ENCODE data around the gene GALNT5. TPM values are rescaled to one million over a fixed set of nuclear protein-coding genes. Genes with fewer than 3 reads are reported as not detected.

Gene GALNT5
- total RNA-seq, 1 experiment from 2014 or later: not detected

DNA sequence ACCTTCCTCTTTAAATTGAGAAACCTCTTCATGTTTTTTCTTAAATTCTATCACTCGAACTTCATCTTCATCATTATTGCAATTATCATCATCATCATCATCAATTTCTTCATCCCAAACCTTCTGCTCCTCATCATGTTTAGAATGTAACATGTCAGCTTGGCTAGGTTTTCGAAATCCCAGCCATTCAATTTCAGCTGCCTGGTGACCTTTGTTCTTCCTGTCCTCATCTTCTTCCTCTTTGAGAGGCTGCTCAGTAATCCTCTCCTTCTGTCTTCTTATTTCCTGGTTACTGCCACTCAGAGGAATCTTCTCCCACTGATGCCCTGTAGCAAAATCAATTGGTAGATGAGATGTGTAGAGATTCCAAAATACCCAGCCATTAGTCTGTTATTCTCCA is 64.0 kb downstream of the GALNT5 start:
- TF ChIP-seq EZH2 (IDR thresholded peaks at IDR 0.05; ENCODE audit: borderline replicate concordance, low read depth, low read length, poor library complexity, severe bottlenecking): no peak
- TF ChIP-seq, protein P1, sequence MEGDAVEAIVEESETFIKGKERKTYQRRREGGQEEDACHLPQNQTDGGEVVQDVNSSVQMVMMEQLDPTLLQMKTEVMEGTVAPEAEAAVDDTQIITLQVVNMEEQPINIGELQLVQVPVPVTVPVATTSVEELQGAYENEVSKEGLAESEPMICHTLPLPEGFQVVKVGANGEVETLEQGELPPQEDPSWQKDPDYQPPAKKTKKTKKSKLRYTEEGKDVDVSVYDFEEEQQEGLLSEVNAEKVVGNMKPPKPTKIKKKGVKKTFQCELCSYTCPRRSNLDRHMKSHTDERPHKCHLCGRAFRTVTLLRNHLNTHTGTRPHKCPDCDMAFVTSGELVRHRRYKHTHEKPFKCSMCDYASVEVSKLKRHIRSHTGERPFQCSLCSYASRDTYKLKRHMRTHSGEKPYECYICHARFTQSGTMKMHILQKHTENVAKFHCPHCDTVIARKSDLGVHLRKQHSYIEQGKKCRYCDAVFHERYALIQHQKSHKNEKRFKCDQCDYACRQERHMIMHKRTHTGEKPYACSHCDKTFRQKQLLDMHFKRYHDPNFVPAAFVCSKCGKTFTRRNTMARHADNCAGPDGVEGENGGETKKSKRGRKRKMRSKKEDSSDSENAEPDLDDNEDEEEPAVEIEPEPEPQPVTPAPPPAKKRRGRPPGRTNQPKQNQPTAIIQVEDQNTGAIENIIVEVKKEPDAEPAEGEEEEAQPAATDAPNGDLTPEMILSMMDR (conservative IDR thresholded peaks at IDR 0.05; ENCODE audit: low read depth, low read length): no peak
- H3K36me3 ChIP-seq (ENCODE audit: insufficient read depth, low read length, poor library complexity, severe bottlenecking): no peaks in the 10 kb centered on the region
- no peak overlapping the region for H3K4me3 ChIP-seq (ENCODE audit: low read depth, low read length, poor library complexity, severe bottlenecking)
- H3K4me1 ChIP-seq (ENCODE audit: insufficient read depth, low read length, poor library complexity, severe bottlenecking): no peaks in the 10 kb centered on the region
- POLR2A ChIA-PET (ENCODE audit: low non-redundant PET): no interaction called here
- no peaks in the 10 kb centered on the region for H3K9me3 ChIP-seq (ENCODE audit: low read depth, low read length, poor library complexity, severe bottlenecking)
- CTCF ChIA-PET: no interaction called here
- no TSS peak for BruUV-seq (replicated peaks)
- intact Hi-C loops (cut with micrococcal nuclease; ENCODE audit: unreplicated experiment): no loop called here
- no peak for DNase-seq (ENCODE audit: low spot score)
- H3K27ac ChIP-seq (ENCODE audit: low read depth, low read length, poor library complexity, severe bottlenecking): no peak overlapping the region
- H3K27me3 ChIP-seq (replicated peaks; ENCODE audit: insufficient read depth, low read depth, low read length, poor library complexity): peaks cover 39% of the 10 kb centered on the region

GRCh38 chr2:157322432-157322831 is 64.9 kb downstream of the GALNT5 start:
- CTCF ChIA-PET: no interaction called here
- no peaks in the 10 kb centered on the region for H3K9me3 ChIP-seq (ENCODE audit: low read depth, low read length, poor library complexity, severe bottlenecking)
- no peak for DNase-seq (ENCODE audit: low spot score)
- BruUV-seq (replicated peaks): no TSS peak
- H3K27me3 ChIP-seq (replicated peaks; ENCODE audit: insufficient read depth, low read depth, low read length, poor library complexity): peaks cover 39% of the 10 kb centered on the region
- POLR2A ChIA-PET (ENCODE audit: low non-redundant PET): no interaction called here
- TF ChIP-seq, protein P1 (conservative IDR thresholded peaks at IDR 0.05; ENCODE audit: low read depth, low read length): no peak
- TF ChIP-seq EZH2 (IDR thresholded peaks at IDR 0.05; ENCODE audit: borderline replicate concordance, low read depth, low read length, poor library complexity, severe bottlenecking): no peak
- no peak overlapping the region for H3K27ac ChIP-seq (ENCODE audit: low read depth, low read length, poor library complexity, severe bottlenecking)
- no peaks in the 10 kb centered on the region for H3K36me3 ChIP-seq (ENCODE audit: insufficient read depth, low read length, poor library complexity, severe bottlenecking)
- intact Hi-C loops (cut with micrococcal nuclease; ENCODE audit: unreplicated experiment): no loop called here
- H3K4me3 ChIP-seq (ENCODE audit: low read depth, low read length, poor library complexity, severe bottlenecking): no peak overlapping the region
- H3K4me1 ChIP-seq (ENCODE audit: insufficient read depth, low read length, poor library complexity, severe bottlenecking): no peaks in the 10 kb centered on the region

DNA sequence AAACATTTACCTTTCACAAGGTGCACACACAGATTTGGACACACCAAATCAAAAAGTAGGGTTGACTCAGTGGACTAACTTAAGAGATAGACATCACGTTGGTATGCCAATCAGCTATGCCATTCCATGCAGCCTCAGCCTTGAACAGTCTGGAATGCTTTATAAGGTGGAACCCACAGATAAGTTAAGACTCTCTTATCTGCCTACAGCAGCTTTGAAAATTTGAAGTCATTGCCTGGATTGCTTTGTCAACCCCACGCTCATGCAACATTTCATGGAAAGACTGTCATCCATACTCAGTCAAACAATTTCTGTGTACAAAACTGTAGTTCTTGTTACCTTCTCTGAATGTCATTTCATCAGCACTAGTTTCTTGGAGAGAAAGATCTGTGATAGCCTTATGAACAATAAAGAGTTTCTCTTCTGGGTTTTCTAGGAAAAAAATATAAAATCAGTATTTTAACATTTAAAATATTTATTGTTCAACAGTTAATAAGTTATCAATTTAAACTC is 66.9 kb downstream of the GALNT5 start:
- CTCF ChIA-PET: no interaction called here
- no TSS peak for BruUV-seq (replicated peaks)
- intact Hi-C loops (cut with micrococcal nuclease; ENCODE audit: unreplicated experiment): no loop called here

More for the DNA sequence above, 66.9 kb downstream of the GALNT5 start:
- Histone ChIP-seq H3K27me3 (replicated peaks; ENCODE audit: insufficient read depth, low read depth, low read length, poor library complexity) (peaks cover 39% of the 10 kb centered on the region), H3K27ac (ENCODE audit: low read depth, low read length, poor library complexity, severe bottlenecking) (no peak overlapping the region), H3K36me3 (ENCODE audit: insufficient read depth, low read length, poor library complexity, severe bottlenecking) (no peaks in the 10 kb centered on the region), H3K4me3 (ENCODE audit: low read depth, low read length, poor library complexity, severe bottlenecking) (no peak overlapping the region), H3K4me1 (ENCODE audit: insufficient read depth, low read length, poor library complexity, severe bottlenecking) (no peaks in the 10 kb centered on the region), H3K9me3 (ENCODE audit: low read depth, low read length, poor library complexity, severe bottlenecking) (no peaks in the 10 kb centered on the region)
- POLR2A ChIA-PET (ENCODE audit: low non-redundant PET): no interaction called here
- no peak for DNase-seq (ENCODE audit: low spot score)
- TF ChIP-seq, protein P1 (conservative IDR thresholded peaks at IDR 0.05; ENCODE audit: low read depth, low read length): no peak
- no peak for TF ChIP-seq EZH2 (IDR thresholded peaks at IDR 0.05; ENCODE audit: borderline replicate concordance, low read depth, low read length, poor library complexity, severe bottlenecking)

All from A673 (cell line).